Hematopoietic multipotent progenitor cell treated with erythropoietin and hydrocortisone succinate and interleukin-3 and kit ligand, for 6 days (in vitro differentiated cells): ENCODE results near the gene SPATA31E1.
A peak's percentile ranks its signal among the peaks of the same experiment; 100 is the strongest.
"Not testable (repeated sequence)": the region's sequence is repeated elsewhere in the genome, so short reads cannot be mapped to it uniquely, and the experiment has no call there.

Source experiments
- DNase-seq: peaks from one replicate; pipeline ENCODE4 v3.0.0-alpha.2; 2015

The SPATA31E1 gene

GRCh38 chr9:87882627-87883026 is at the start of gene SPATA31E1:
SPATA31E1 (plus strand) TSS chr9:87882877; CDS start chr9:87882892, 15 bp downstream.
- no peak for DNase-seq

GRCh38 chr9:87834357-87834756 is 48.3 kb upstream of the SPATA31E1 start:
- peak; percentile 51 for DNase-seq

DNA sequence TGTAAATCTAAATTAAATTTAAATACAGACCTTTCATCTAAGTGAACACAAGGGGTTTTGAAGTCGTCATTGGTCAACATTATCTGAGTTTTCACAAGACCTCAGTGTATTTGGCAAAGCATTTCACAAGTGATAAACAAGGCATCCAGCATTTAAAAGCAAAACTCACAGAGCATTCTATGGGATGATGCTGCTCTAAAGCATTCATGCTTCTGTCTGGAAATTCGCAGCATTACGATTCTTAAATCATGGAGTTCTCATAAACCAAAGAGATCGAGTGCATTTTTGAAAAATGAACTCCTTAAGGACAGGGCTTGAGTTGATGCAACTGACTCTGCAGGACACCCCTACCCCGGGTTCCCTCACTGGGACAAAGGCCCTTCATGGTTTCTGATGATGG is 46.1 kb upstream of the SPATA31E1 start:
- DNase-seq: no peak

DNA sequence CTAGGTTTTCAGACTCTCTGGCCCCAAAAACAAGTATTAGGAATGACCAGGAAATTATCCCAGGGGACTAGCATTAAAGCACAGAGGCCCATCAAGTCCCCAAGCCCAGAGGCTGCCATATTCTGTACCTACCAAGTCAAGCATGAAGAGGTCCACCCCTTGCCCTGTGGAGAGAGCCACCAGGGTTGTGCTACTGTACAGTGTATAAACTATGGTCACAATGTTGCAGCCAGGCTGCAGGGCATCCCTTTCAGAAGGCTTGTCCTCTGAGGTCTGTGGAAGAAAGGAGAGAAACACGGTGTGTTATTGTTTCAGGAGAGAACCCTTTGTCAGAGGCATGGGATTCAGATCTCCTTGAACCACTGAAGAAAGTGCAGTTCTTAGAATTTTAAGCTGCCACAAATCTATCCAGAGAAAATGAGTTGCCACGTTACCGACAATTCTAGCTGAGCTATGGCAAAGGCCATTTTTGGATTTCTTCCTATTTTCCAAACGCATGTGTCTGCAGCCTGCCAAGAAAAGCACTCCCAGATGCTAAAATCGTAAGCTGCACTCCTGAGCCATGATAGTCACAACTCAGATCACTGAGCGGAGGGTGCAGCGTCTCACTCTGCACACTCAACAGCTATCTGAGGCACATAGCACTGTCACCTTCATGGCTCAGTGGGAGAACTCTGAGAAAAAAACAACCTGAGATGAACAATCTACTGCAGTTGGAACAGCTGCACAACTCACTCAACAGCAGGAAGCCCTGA is 45.5 kb upstream of the SPATA31E1 start:
- DNase-seq: no peak

GRCh38 chr9:87840134-87840533 is 42.5 kb upstream of the SPATA31E1 start:
- no peak for DNase-seq

GRCh38 chr9:87842878-87843585 is 39.6 kb upstream of the SPATA31E1 start:
- DNase-seq: no peak

DNA sequence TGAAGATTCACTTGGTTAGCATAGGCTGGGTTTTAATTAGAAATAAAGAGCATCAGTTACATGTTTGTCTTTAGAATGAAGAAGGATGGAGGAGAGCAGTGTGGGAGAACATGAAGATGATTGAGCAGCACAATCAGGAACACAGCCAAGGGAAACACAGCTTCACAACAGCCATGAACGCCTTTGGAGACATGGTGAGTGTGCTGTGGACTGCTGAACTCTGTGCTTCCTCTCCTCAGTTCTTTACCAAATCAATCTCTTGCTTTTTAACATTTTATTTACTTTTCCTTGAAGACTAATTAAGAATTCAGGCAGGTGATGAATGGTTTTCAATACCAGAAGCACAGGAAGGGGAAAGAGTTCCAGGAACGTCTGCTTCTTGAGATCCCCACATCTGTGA is 38.2 kb upstream of the SPATA31E1 start:
- DNase-seq: no peak

GRCh38 chr9:87847817-87848216 is 34.9 kb upstream of the SPATA31E1 start:
- peak; percentile 52 for DNase-seq

- no peak for DNase-seq
Measured at GRCh38 chr9:87849144-87849758, 33.4 kb upstream of the SPATA31E1 start.

- DNase-seq: no peak
Measured at GRCh38 chr9:87850391-87850790, 32.3 kb upstream of the SPATA31E1 start.

DNA sequence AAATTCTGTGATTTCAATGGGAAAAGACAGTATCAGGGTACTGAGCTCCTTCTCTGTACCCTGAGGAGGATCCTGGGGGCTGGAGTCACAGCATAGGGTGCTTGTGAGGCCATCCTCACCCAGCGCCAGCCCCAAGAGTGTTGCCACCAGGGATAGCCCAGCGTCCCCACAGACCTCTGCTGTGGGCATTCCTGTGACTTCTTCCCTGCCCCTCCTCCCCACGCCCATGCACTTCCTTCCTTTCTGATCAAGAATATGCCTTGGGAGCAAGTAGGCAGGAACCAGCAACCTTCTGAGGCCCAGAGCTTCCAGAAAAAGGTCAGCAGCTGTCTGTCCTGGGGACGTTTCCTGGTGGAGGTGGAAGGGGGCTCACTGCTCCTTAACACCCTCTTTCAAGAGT is 31.5 kb upstream of the SPATA31E1 start:
- not testable (repeated sequence) for DNase-seq

- DNase-seq: no peak
Measured at GRCh38 chr9:87853302-87853701, 29.4 kb upstream of the SPATA31E1 start.

- no peak for DNase-seq
Measured at GRCh38 chr9:87853876-87854579, 28.6 kb upstream of the SPATA31E1 start.

DNA sequence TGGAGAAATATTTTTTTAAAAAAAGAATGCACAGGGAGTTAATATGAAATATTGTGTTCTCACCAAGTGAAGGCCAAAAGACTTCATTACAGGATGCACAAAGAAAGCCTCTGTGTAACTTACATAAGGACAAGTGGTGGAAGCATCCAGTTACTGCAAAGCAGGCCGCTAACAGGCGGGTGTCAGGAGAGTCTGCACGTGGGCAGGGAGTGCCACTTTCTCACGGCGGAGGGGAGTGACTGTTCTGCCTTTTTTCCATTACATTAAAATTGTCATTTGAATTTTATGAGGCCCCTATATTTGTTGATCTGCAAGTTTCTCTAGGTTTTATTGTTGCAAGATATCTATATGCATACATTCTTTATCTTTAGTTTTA is 28.1 kb upstream of the SPATA31E1 start:
- DNase-seq: no peak

- DNase-seq: no peak
Measured at GRCh38 chr9:87855061-87855460, 27.6 kb upstream of the SPATA31E1 start.

GRCh38 chr9:87857141-87857947 is 25.3 kb upstream of the SPATA31E1 start:
- no peak for DNase-seq

DNA sequence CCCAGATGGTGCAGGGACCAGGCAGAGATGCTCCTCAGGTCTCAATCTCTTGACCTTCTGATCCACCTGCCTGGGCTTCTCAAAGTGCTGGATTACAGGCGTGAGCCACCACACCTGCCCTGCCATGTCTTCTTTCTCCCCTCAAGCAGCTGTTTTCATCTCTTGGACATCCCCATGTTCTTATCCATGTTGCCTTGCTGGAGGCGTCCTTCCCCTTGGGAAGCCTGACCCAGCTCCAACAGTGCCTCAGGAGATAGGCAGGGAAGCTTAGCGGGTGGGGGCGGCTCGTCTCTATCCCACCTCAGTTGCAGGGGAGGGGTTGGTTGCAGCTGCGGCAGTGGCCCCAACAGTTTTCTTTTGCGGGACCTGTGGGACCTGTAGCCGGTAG is 24.7 kb upstream of the SPATA31E1 start:
- DNase-seq: no peak

DNA sequence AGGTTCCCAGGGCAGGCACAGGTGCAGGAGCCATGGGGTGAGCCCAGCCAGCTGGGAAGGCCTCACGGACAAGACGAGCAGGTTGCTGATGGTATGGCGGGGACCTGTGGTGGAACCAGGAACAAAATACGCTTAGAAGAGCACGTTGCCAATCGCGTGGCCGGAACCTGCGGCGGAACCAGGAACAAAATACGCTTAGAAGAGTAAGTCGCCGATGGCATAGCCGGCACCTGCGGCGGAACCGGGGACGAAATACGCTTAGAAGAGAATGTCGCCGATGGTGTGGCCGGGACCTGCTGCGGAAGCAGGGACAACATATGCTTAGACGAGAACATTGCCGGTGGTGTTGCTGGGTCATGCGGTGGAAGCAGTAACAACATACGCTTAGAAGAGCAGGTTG is 23.5 kb upstream of the SPATA31E1 start:
- DNase-seq: no peak

- no peak for DNase-seq
Measured at GRCh38 chr9:87859786-87860185, 22.9 kb upstream of the SPATA31E1 start.

DNA sequence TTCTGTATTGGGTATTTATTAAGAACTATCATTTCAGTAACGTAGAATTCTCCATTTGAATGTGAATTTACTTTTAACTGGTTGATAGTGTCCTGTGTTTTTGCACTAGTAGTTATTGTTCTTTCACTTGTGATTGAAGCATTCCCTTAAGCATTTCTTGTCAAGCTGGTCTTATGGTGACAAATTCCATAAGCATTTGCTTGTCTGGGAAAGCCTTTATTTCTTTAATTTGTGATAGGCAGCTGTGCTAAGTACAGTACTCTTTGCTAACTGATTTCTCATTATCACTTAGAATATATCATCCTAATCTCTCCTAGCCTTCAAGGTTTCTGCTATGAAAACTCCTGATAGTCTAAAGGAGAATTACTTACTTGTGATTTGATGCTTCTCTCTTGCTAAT is 21.3 kb upstream of the SPATA31E1 start:
- DNase-seq: no peak

DNA sequence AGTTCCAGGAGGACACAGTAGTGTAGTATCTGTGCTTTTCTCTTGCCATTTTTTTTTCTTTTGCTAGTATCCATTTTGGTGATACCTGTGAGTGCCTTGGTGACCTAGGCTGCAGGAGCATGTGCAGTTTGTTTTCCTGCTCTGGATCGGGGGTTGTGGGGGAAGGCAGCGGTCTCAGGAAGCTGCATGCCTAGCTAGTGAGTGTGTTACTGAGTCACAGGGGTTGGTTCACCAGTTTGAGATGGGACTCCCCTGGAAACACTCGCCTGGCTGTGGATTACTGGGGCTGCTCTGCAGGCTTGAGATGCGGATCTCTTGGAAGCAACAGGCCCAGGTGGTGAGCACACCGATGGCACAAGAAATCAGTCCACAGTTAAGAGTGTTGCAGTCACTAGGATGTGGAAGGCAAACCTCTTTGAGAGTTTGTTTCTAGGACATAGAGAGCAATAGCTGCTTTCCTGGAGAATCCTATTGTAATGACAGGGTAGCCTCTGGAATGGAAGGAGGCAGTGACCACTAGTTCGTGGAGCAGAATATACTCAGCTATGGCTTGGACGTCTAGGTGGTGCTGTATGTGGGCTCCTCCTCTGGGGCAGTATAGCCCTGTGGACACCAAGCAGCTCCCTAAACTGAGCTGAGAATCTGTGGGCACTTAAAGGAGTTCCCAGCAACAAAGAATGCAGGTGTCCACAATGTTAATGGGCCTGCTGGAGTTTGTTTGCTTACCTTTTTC is 20.0 kb upstream of the SPATA31E1 start:
- DNase-seq: no peak
